ENCODE results near the gene CYSTM1.

GRCh38 chr5:140190872-140191218 is 15.9 kb downstream of the CYSTM1 start:
- TF ChIP-seq CTCF (IDR thresholded peaks at IDR 0.05): no peak
- TF ChIP-seq POLR2AphosphoS5 (IDR thresholded peaks at IDR 0.05; ENCODE audit: insufficient read depth in 1 of 2, low read depth in 1 of 2): no peak
- no peak for TF ChIP-seq POLR2A (IDR thresholded peaks at IDR 0.05)
